Activated CD8-positive, alpha-beta memory T cell treated with anti-CD3 and anti-CD28 coated beads for 36 hours (primary cell): ENCODE results near the gene CORO1A. TPM values are rescaled to one million over a fixed set of nuclear protein-coding genes. Genes with fewer than 3 reads are reported as not detected.
"Not testable (repeated sequence)": the region's sequence is repeated elsewhere in the genome, so short reads cannot be mapped to it uniquely, and the experiment has no call there.

Source experiments
- CTCF ChIA-PET: fragments of 350-600 bp; sonication (Branson Sonifier 250); formaldehyde crosslinking; loops from one replicate; lab custom pipeline; 2021; ENCODE audit warnings: antibody characterized with exemption; lab: Charles Lee
- POLR2A ChIA-PET: fragments of 350-600 bp; sonication (Branson Sonifier 250); formaldehyde crosslinking; loops from one replicate; lab custom pipeline; 2021; ENCODE audit warnings: antibody characterized with exemption; lab: Charles Lee
- total RNA-seq, 2 experiments: library from RNA; stranded (reverse); gene quantifications; one replicate each; pipeline ENCODE4 v1.2.3, GENCODE V29; 2021

CORO1A gene
- total RNA-seq, 2 experiments from 2014 or later = 971 to 991 TPM

DNA sequence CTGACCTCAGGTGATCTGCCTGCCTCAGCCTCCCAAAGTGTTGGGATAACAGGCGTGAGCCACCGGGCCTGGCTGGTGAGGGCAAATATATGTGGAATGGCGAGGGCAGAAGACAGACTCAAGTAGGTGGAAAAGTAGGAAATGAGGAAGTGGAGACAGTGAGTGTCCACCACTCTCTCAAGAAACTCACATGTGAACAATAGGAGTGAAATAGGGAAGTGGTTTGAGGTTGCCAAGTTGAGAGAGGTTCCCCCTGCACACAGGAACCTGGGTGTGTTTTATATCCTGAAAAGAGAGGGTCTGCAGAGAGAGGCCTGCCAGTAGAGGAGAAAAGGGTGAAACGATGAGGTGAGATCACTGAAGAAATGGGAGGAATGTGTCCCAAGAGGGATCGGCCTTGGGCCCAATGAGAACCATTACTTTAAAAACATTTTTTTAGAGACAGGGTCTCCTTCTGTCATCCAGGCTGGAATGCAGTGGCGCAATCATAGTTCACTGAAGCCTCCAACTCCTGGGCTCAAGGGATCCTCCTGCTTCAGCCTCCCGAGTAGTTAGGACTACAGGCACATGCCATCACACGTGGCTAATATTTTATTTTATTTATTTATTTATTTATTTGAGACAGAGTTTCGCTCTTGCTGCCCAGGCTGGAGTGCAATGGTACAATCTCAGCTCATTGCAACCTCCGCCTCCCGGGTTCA is 17.1 kb upstream of the CORO1A start:
- ChIA-PET POLR2A (no interaction called here), CTCF (no interaction called here)

DNA sequence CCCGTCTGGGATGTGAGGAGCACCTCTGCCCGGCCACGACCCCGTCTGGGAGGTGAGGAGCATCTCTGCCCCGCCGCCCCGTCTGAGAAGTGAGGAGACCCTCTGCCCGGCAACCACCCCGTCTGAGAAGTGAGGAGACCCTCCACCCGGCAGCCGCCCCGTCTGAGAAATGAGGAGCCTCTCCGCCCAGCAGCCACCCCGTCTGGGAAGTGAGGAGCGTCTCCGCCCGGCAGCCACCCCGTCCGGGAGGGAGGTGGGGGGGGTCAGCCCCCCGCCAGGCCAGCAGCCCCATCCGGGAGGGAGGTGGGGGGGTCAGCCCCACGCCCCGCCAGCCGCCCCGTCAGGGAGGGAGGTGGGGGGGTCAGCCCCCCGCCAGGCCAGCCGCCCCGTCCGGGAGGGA is 14.7 kb upstream of the CORO1A start:
- CTCF ChIA-PET, POLR2A ChIA-PET: not testable (repeated sequence)

- POLR2A ChIA-PET, CTCF ChIA-PET: not testable (repeated sequence)
These were observed 14.0 kb upstream of the CORO1A start for GRCh38 chr16:30169416-30169815.

GRCh38 chr16:30170145-30170544 is 13.3 kb upstream of the CORO1A start:
- CTCF ChIA-PET, POLR2A ChIA-PET: not testable (repeated sequence)

DNA sequence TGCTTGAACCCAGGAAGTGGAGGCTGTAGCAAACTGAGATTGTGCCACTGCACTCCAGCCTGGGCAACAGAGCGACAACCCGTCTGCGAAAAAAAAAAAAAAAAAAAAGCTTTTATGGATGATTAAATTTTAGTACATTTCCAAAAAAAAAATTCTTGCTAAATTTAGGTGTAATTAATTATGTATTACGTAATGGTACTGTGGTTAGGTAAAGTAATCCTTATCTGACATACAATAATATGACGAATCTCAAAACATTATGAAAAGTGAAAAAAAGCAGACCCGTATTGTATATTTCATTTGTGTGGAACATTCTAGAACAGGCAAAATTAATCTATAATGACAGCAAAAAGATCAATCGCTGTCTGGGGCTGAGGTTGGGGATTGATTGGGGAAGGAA is 10.3 kb upstream of the CORO1A start:
- ChIA-PET CTCF (no interaction called here), POLR2A (interaction anchor here (0.5 kb wide), 1 partner anchor 247 kb away, joined by 4 read pairs; no protein-coding TSS in a partner anchor)

- POLR2A ChIA-PET = not testable (repeated sequence)
- CTCF ChIA-PET = interaction anchor here (0.5 to 1.5 kb wide), 3 partner anchors 65 to 326 kb away, joined by 3 to 6 read pairs (median 4); no protein-coding TSS in a partner anchor
These were observed 6.5 kb upstream of the CORO1A start for GRCh38 chr16:30176876-30177275.

- CTCF ChIA-PET = interaction anchor here (0.7 kb wide), 1 partner anchor 136 kb away, joined by 3 read pairs; no protein-coding TSS in a partner anchor
- POLR2A ChIA-PET = interaction anchor here (0.6 kb wide), 1 partner anchor 247 kb away, joined by 4 read pairs; no protein-coding TSS in a partner anchor
These were observed 4.2 kb upstream of the CORO1A start for GRCh38 chr16:30179195-30179594.

- ChIA-PET CTCF (no interaction called here), POLR2A (interaction anchor here (0.7 kb wide), 1 partner anchor 115 kb away, joined by 4 read pairs; the partner anchor contains the start of gene ALDOA)
These were observed 3.5 kb upstream of the CORO1A start for GRCh38 chr16:30179931-30180330.

- ChIA-PET POLR2A (no interaction called here), CTCF (no interaction called here)
These were observed 2.7 kb upstream of the CORO1A start for GRCh38 chr16:30180741-30181140.

- POLR2A ChIA-PET = interaction anchor here (1.0 to 5.7 kb wide), 4 partner anchors 54 to 193 kb away, joined by 3 to 38 read pairs (median 3); partner anchors contain the start of genes MAPK3 and TBX6
- CTCF ChIA-PET = interaction anchor here (2.4 to 6.3 kb wide), 2 partner anchors 41 to 92 kb away, joined by 8 to 41 read pairs; partner anchors contain the start of gene TBX6
These were observed 891 bp downstream of the CORO1A start for GRCh38 chr16:30184096-30184890.

GRCh38 chr16:30184891-30185682 is 1.7 kb downstream of the CORO1A start:
- CTCF ChIA-PET = interaction anchor here (0.6 to 6.3 kb wide), 5 partner anchors 42 to 233 kb away, joined by 3 to 41 read pairs (median 7); partner anchors contain the start of gene TBX6
- POLR2A ChIA-PET = interaction anchor here (0.6 to 5.7 kb wide), 7 partner anchors 55 to 287 kb away, joined by 3 to 38 read pairs (median 3); partner anchors contain the start of genes ITGAL and TBX6

DNA sequence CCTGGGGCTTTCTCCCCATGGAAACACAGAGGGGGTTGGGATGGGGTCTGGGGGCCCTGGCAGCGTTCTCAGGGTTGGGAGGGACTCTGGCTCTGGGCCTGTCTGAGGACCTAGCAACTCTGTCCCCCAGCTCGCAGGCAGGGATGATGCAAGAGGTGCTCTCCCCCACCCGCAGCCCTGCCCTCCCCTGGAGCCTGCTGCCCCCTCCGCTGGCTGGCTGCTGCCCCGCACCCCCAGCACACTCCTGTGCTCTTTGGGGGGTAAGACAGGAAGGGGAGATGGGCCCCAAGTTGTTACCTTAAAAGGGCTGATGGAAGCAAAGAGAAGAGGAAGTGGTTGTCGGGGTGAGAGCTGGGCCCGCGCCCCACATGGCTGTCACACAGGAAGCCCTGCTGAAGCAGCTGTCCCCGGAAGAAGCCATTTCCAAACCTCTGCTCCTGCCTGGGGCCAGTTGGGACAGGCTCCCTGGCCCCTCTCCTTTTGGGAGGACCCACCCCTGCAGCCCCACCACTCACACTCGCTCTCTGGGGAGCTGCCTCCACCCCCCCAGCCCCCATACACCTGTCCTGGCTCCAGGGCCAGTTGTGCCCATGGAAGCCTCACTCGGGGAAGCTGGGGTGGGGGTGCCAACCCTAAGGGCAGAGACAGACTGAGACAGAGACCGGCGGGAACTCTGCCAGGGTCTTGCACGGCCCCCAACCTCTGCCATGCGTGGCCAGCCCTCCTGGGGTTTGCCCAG is 2.5 kb downstream of the CORO1A start:
- CTCF ChIA-PET = interaction anchor here (0.8 to 6.3 kb wide), 5 partner anchors 43 to 232 kb away, joined by 3 to 41 read pairs (median 6); partner anchors contain the start of genes MAPK3 and TBX6

GRCh38 chr16:30186444-30186781 is 3.0 kb downstream of the CORO1A start:
- ChIA-PET POLR2A (interaction anchor here (0.9 to 5.7 kb wide), 5 partner anchors 63 to 285 kb away, joined by 3 to 38 read pairs (median 3); partner anchors contain the start of genes ITGAL and TBX6), CTCF (interaction anchor here (0.8 to 6.3 kb wide), 5 partner anchors 43 to 507 kb away, joined by 3 to 41 read pairs (median 6); partner anchors contain the start of genes MAPK3 and TBX6)

More for the DNA sequence above, 2.5 kb downstream of the CORO1A start:
- POLR2A ChIA-PET = interaction anchor here (0.6 to 5.7 kb wide), 7 partner anchors 56 to 286 kb away, joined by 3 to 38 read pairs (median 3); partner anchors contain the start of genes ITGAL and TBX6

DNA sequence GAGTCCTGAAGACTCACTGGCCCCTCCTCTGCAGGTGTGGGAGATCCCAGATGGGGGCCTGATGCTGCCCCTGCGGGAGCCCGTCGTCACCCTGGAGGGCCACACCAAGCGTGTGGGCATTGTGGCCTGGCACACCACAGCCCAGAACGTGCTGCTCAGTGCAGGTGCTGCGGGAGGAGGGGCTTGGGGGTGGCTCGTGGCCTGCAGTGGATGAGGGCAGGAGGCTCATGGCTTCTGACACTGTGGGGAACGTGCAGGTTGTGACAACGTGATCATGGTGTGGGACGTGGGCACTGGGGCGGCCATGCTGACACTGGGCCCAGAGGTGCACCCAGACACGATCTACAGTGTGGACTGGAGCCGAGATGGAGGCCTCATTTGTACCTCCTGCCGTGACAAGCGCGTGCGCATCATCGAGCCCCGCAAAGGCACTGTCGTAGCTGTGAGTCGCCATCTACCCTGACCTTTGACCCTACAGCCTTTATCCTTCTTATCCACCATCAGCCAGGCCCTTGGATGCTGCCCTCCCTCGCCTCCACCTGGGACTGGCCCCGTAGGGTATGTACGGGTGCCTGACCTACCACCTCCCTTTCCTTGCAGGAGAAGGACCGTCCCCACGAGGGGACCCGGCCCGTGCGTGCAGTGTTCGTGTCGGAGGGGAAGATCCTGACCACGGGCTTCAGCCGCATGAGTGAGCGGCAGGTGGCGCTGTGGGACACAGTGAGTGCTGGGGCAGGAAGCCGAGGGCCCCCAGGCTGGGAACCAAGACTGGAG is 3.6 kb downstream of the CORO1A start:
- ChIA-PET POLR2A (interaction anchor here (5.7 kb wide), 1 partner anchor 94 kb away, joined by 38 read pairs; the partner anchor contains the start of gene TBX6), CTCF (interaction anchor here (0.8 to 6.3 kb wide), 6 partner anchors 34 to 507 kb away, joined by 3 to 41 read pairs (median 3); partner anchors contain the start of genes ALDOA, MAPK3 and TBX6)

DNA sequence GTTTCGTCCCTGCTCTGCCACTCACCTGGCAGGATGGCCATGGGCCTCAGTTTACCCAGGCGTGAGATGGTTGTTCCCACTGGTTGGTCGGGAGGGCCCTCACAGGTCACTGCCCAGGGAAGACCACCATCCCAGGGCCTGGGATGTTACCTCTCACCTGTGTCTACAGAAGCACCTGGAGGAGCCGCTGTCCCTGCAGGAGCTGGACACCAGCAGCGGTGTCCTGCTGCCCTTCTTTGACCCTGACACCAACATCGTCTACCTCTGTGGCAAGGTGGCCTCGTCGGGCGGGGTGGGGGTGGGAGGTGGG is 4.1 kb downstream of the CORO1A start:
- CTCF ChIA-PET = interaction anchor here (0.8 to 6.3 kb wide), 5 partner anchors 35 to 222 kb away, joined by 3 to 41 read pairs (median 3); partner anchors contain the start of genes ALDOA, MAPK3 and TBX6
- POLR2A ChIA-PET = interaction anchor here (5.7 kb wide), 1 partner anchor 95 kb away, joined by 38 read pairs; the partner anchor contains the start of gene TBX6

GRCh38 chr16:30187971-30188561 is 4.7 kb downstream of the CORO1A start:
- ChIA-PET POLR2A (interaction anchor here (5.7 kb wide), 1 partner anchor 95 kb away, joined by 38 read pairs; the partner anchor contains the start of gene TBX6), CTCF (interaction anchor here (0.6 to 2.3 kb wide), 5 partner anchors 35 to 221 kb away, joined by 3 to 6 read pairs (median 3); partner anchors contain the start of genes ALDOA and MAPK3)
